IMR-90 (cell line): ENCODE results near the gene WDR70. TPM values are rescaled to one million over a fixed set of nuclear protein-coding genes. Genes with fewer than 3 reads are reported as not detected.

ENCODE experiments used
- ATAC-seq: fragments of 200-7000 bp; cut with Tn5 transposase; 2 replicates; pipeline ENCODE4 v1.9.1; 2020; ENCODE audit warnings: low read depth, mild to moderate bottlenecking, moderate library complexity
- BruUV-seq: library from RNA; stranded (reverse); fragments of 400-500 nt; replicated peaks from 2 replicates; lab custom pipeline; 2021; lab: Mats Ljungman, UMichigan
- CTCF ChIA-PET: fragments of 300-600 bp; formaldehyde crosslinking; extraction: SDS; loops from one replicate; lab custom pipeline; 2021; ENCODE audit warnings: antibody characterized with exemption; lab: Yijun Ruan, JAX
- POLR2A ChIA-PET: fragments of 300-600 bp; sonication (Branson Sonifier 250); formaldehyde crosslinking; loops from one replicate; lab custom pipeline; 2022; ENCODE audit warnings: antibody characterized with exemption; ENCODE audit not compliant: unreplicated experiment; lab: Charles Lee
- DNase-seq: peaks from one replicate; pipeline ENCODE4 v3.0.0; 2013
- H2AFZ ChIP-seq: replicated peaks from 2 replicates; pipeline ENCODE3; 2013; ENCODE audit warnings: low read length, mild to moderate bottlenecking; ENCODE audit not compliant: poor library complexity
- H2AK5ac ChIP-seq: 2 replicates; pipeline ENCODE4 v1.6.1; 2013; ENCODE audit warnings: low read depth, low read length, inconsistent platforms
- H2AK9ac ChIP-seq: replicated peaks from 2 replicates; pipeline ENCODE3; 2013; ENCODE audit warnings: mild to moderate bottlenecking, low read depth, low read length, moderate library complexity; ENCODE audit not compliant: poor library complexity
- H2BK120ac ChIP-seq: 2 replicates; pipeline ENCODE4 v1.6.1; 2013; ENCODE audit warnings: low read depth, low read length, inconsistent platforms
- H2BK15ac ChIP-seq: 3 replicates; pipeline ENCODE4 v1.6.1; 2013; ENCODE audit warnings: low read depth, low read length, inconsistent platforms
- H2BK20ac ChIP-seq: 2 replicates; pipeline ENCODE4 v1.6.1; 2013; ENCODE audit warnings: low read depth, mild to moderate bottlenecking, inconsistent platforms, low read length, moderate library complexity
- H2BK5ac ChIP-seq: 2 replicates; pipeline ENCODE4 v1.6.1; 2013; ENCODE audit warnings: mild to moderate bottlenecking, low read depth, low read length, inconsistent platforms; ENCODE audit not compliant: poor library complexity, severe bottlenecking
- H3K14ac ChIP-seq: replicated peaks from 2 replicates; pipeline ENCODE4 v1.6.1; 2013; ENCODE audit warnings: low read depth, low read length, inconsistent platforms
- H3K18ac ChIP-seq: 2 replicates; pipeline ENCODE4 v1.6.1; 2013; ENCODE audit warnings: low read depth, low read length, control low read depth
- H3K23ac ChIP-seq: 2 replicates; pipeline ENCODE4 v1.6.1; 2013; ENCODE audit warnings: low read depth, low read length, inconsistent platforms
- H3K27ac ChIP-seq: 2 replicates; pipeline ENCODE4 v1.5.1; 2013; ENCODE audit warnings: mild to moderate bottlenecking, control low read depth, low read length; ENCODE audit not compliant: insufficient read depth
- H3K27me3 ChIP-seq: 2 replicates; pipeline ENCODE4 v1.6.1; 2013; ENCODE audit warnings: low read length; ENCODE audit not compliant: control insufficient read depth, insufficient read depth
- H3K36me3 ChIP-seq: 2 replicates; pipeline ENCODE4 v1.6.1; 2013; ENCODE audit warnings: low read length, mixed read lengths; ENCODE audit not compliant: control insufficient read depth, insufficient read depth
- H3K4ac ChIP-seq: 2 replicates; pipeline ENCODE4 v1.6.1; 2013; ENCODE audit warnings: low read depth, low read length, inconsistent platforms
- H3K4me1 ChIP-seq: 2 replicates; pipeline ENCODE4 v1.6.1; 2013; ENCODE audit warnings: low read length, mixed read lengths; ENCODE audit not compliant: control insufficient read depth, insufficient read depth
- H3K4me2 ChIP-seq: 2 replicates; pipeline ENCODE4 v1.6.1; 2013; ENCODE audit warnings: low read depth, mild to moderate bottlenecking, control low read depth, low read length, moderate library complexity
- H3K4me3 ChIP-seq: 2 replicates; pipeline ENCODE4 v1.5.1; 2013; ENCODE audit warnings: low read depth, mild to moderate bottlenecking, control low read depth, low read length, moderate library complexity; ENCODE audit not compliant: insufficient read depth
- H3K56ac ChIP-seq: 2 replicates; pipeline ENCODE4 v1.6.1; 2013; ENCODE audit warnings: low read length, inconsistent platforms; ENCODE audit not compliant: insufficient read depth; ENCODE audit errors: extremely low read depth
- H3K79me1 ChIP-seq, 2 experiments: 2 replicates each; pipeline ENCODE4 v1.6.1; 2013; ENCODE audit warnings: low read length in 2 of 2, inconsistent platforms in 1 of 2, low read depth in 1 of 2
- H3K9ac ChIP-seq: 2 replicates; pipeline ENCODE4 v1.6.1; 2013; ENCODE audit warnings: low read depth, low read length, control low read depth
- H3K9me1 ChIP-seq: 2 replicates; pipeline ENCODE4 v1.6.1; 2013; ENCODE audit warnings: low read length, inconsistent platforms; ENCODE audit not compliant: insufficient read depth
- H3K9me3 ChIP-seq: 2 replicates; pipeline ENCODE4 v1.6.1; 2013; ENCODE audit warnings: low read length; ENCODE audit not compliant: control insufficient read depth, insufficient read depth
- H4K20me1 ChIP-seq: 2 replicates; pipeline ENCODE4 v1.6.1; 2013; ENCODE audit warnings: low read length, inconsistent platforms; ENCODE audit not compliant: insufficient read depth
- H4K5ac ChIP-seq: 2 replicates; pipeline ENCODE4 v1.6.1; 2013; ENCODE audit warnings: mild to moderate bottlenecking, low read depth, low read length, control low read depth
- H4K8ac ChIP-seq, 2 experiments: 2 replicates each; pipeline ENCODE4 v1.6.1; 2013; ENCODE audit warnings: low read depth in 2 of 2, low read length in 2 of 2, control low read depth in 1 of 2, inconsistent platforms in 1 of 2
- H4K91ac ChIP-seq: 2 replicates; pipeline ENCODE4 v1.6.1; 2013; ENCODE audit warnings: low read depth, low read length, inconsistent platforms; ENCODE audit not compliant: insufficient read depth
- MAZ ChIP-seq: IDR thresholded peaks from 2 replicates; pipeline ENCODE4 v1.6.1; 2012; ENCODE audit warnings: low read depth, mild to moderate bottlenecking, low read length, improper control_type of control experiment, moderate library complexity, borderline replicate concordance
- MXI1 ChIP-seq: IDR thresholded peaks from 2 replicates; pipeline ENCODE4 v1.6.1; 2012; ENCODE audit warnings: low read depth, mild to moderate bottlenecking, low read length, moderate library complexity, borderline replicate concordance
- RAD21 ChIP-seq: IDR thresholded peaks from 2 replicates; pipeline ENCODE4 v1.6.1; 2012; ENCODE audit warnings: low read length, improper control_type of control experiment
- dilution Hi-C: fragments of 300-500 bp; cut with HindIII; formaldehyde crosslinking; loops from one replicate; pipeline ENCODE4 v1.14.3; 2018; ENCODE audit warnings: low sequenced_read_pairs; ENCODE audit not compliant: unreplicated experiment
- in situ Hi-C: fragments of 300-500 bp; cut with MboI; formaldehyde crosslinking; loops from 3 replicates; pipeline ENCODE4 v1.14.3; 2019; ENCODE audit warnings: low sequenced_read_pairs, inconsistent platforms, mixed read lengths
- intact Hi-C: fragments of 100-400 bp; cut with micrococcal nuclease; formaldehyde crosslinking; loops from 2 replicates; pipeline ENCODE4 v1.10.0; 2022
- polyA plus RNA-seq, 3 experiments: library from polyadenylated mRNA; depleted of rRNA; stranded (reverse); fragments of >200 nt; gene quantifications; 2 replicates each; pipeline ENCODE4 v1.2.3, GENCODE V29; 2012; ENCODE audit warnings: low replicate concordance in 1 of 3
- total RNA-seq: library from RNA; depleted of rRNA; stranded (reverse); fragments of >200 nt; gene quantifications from 2 replicates; pipeline ENCODE4 v1.2.3, GENCODE V29; 2012

Gene WDR70
- total and polyA plus RNA-seq, 2 of the 4 experiments (the other 2 are of a cell fraction), result 16.7 to 29.9 TPM

DNA sequence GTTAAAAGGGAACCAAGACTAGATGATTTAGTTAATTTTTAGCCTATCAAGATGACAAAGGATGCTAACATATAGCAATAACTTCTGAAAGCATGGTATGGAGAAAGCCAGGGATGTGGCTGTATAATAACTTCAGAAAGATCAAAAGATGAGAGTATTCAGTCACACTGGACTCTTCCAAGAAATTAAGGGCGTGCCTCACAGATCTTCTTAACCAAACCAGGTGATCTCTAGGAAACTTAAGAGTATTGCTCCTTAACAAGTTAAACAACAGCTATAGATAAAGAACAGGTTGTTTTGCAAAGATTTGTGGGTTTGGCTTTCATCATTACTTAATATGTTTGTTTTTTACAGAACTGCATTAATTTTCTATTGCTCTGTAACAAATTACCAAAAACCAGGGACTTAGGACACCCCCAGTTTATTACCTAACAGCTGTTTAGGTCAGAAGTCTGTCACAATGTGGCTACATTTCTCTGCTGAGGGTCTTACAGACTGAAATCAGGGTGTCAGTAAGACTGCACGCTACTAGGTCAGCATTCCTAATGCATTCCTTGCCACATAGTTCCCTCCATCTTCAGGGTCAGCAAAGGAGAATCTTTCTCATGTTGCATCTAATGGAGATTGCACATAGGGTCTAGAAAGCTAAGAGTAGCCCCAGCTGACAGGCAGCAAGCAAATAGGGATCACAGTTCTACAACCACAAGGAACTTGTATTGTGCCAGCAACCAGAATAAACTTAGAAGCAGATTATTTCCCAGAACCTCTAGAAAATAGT, 113.8 kb downstream of the WDR70 start (continued):
- no peak for TF ChIP-seq RAD21

GRCh38 chr5:37494756-37495155, 115.6 kb downstream of the WDR70 start:
- Histone ChIP-seq H4K91ac (peak overlapping the region; percentile 33; the same call in 1 of the 2 replicates), H2BK5ac (peak overlapping the region; percentile 95), H4K20me1 (peaks cover 4% of the 10 kb centered on the region; the same call in 1 of the 2 replicates), H4K8ac (no peak overlapping the region), H2AFZ (no peak overlapping the region), H3K27ac (no peak overlapping the region), H3K9ac (no peak overlapping the region), H3K4me3 (no peak overlapping the region), H3K9me1 (peaks cover 5% of the 10 kb centered on the region; the same call in 1 of the 2 replicates), H3K79me1 (peaks cover 3 to 13% of the 10 kb centered on the region in 2 experiments; a peak in 1 of 4 replicates), H3K9me3 (no peaks in the 10 kb centered on the region), H2BK15ac (no peak overlapping the region), H3K27me3 (no peaks in the 10 kb centered on the region), H3K56ac (0 out of 2 replicates have a peak overlapping the region, but pooled peaks have one; percentile 6), H3K4me1 (peaks cover 4% of the 10 kb centered on the region; the same call in 1 of the 2 replicates), H3K18ac (peak overlapping the region; percentile 27; the same call in 1 of the 2 replicates), H3K4ac (no peak overlapping the region), H2BK120ac (no peak overlapping the region), H2AK9ac (no peak overlapping the region), H2BK20ac (peak overlapping the region; percentile 8; the same call in 1 of the 2 replicates), H3K23ac (no peak overlapping the region), H3K14ac (no peak overlapping the region), H4K5ac (no peak overlapping the region; the same call in 1 of the 2 replicates), H3K36me3 (0 out of 2 replicates have a peak, but pooled peaks cover 2% of the 10 kb centered on the region), H3K4me2 (no peak overlapping the region), H2AK5ac (no peak overlapping the region)
- ATAC-seq, result no peak
- intact Hi-C loops, result loop anchor here (1.0 kb wide), 1 partner anchor 699 kb away; no protein-coding TSS in a partner anchor
- in situ Hi-C loops, result no loop called here
- DNase-seq, result no peak
- dilution Hi-C loops, result no loop called here
- CTCF ChIA-PET, result interaction anchor here (0.6 to 1.3 kb wide), 3 partner anchors 342 to 698 kb away, joined by 3 read pairs; no protein-coding TSS in a partner anchor
- no TSS peak for BruUV-seq
- TF ChIP-seq RAD21 (no peak), MAZ (no peak), MXI1 (no peak)
- POLR2A ChIA-PET, result no interaction called here
